ENCODE results near the gene TAX1BP1. TPM values are rescaled to one million over a fixed set of nuclear protein-coding genes. Genes with fewer than 3 reads are reported as not detected.

The TAX1BP1 gene
- total RNA-seq, 3 donors from 2014 or later = 105 to 156 (median 110) TPM

- Histone ChIP-seq H3K27me3 (no peaks in the 10 kb centered on the region), H3K4me3 (no peak overlapping the region), H3K4me1 (no peaks in the 10 kb centered on the region), H3K9me3 (no peaks in the 10 kb centered on the region), H3K27ac (no peak overlapping the region), H3K36me3 (no peaks in the 10 kb centered on the region)
- TF ChIP-seq POLR2AphosphoS5 (IDR thresholded peaks at IDR 0.05) = no peak
- TF ChIP-seq POLR2A (IDR thresholded peaks at IDR 0.05) = no peak
- no peak for TF ChIP-seq CTCF (IDR thresholded peaks at IDR 0.05)
- DNase-seq (ENCODE audit: low spot score in 2 of 2) = no peak
- intact Hi-C loops (cut with DNase I; ENCODE audit: low total_unique reads) = no loop called here
These were observed 68.7 kb downstream of the TAX1BP1 start for GRCh38 chr7:27808626-27809025.

DNA sequence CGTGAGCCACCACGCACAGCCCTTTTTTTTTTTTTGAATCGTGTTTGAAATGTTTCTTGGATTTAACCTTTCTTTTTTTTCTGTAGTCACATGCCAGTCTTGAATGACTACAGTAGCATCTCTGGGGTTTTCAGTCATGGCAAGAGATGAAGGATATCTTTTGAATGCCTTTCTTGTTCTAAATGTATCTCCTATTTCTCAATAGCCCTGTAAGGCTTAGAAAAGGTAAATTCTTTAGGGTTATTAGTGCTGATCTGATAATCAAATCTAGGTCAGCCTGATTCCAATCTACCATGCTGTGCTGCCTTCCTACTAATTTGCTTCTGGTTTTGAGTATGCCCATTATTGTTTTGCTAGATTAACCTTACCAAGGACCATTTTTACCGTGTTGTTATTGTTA lies 70.2 kb downstream of the TAX1BP1 start:
- TF ChIP-seq POLR2AphosphoS5 (IDR thresholded peaks at IDR 0.05) (no peak), CTCF (IDR thresholded peaks at IDR 0.05) (no peak), POLR2A (IDR thresholded peaks at IDR 0.05) (no peak)
- H3K27me3 ChIP-seq = no peaks in the 10 kb centered on the region
- no peaks in the 10 kb centered on the region for H3K36me3 ChIP-seq
- H3K4me1 ChIP-seq = no peaks in the 10 kb centered on the region
- H3K4me3 ChIP-seq = no peak overlapping the region
- H3K27ac ChIP-seq = no peak overlapping the region
- intact Hi-C loops (cut with DNase I; ENCODE audit: low total_unique reads) = no loop called here
- no peak for DNase-seq (ENCODE audit: low spot score in 2 of 2)
- no peaks in the 10 kb centered on the region for H3K9me3 ChIP-seq

- intact Hi-C loops (cut with DNase I; ENCODE audit: low total_unique reads) = no loop called here
- no peak for TF ChIP-seq POLR2A (IDR thresholded peaks at IDR 0.05)
- TF ChIP-seq POLR2AphosphoS5 (IDR thresholded peaks at IDR 0.05) = no peak
- TF ChIP-seq CTCF (IDR thresholded peaks at IDR 0.05) = no peak
- Histone ChIP-seq H3K27ac (no peak overlapping the region), H3K9me3 (no peaks in the 10 kb centered on the region), H3K4me3 (no peak overlapping the region), H3K27me3 (no peaks in the 10 kb centered on the region), H3K4me1 (no peaks in the 10 kb centered on the region), H3K36me3 (peaks cover 9% of the 10 kb centered on the region)
- no peak for DNase-seq (ENCODE audit: low spot score in 2 of 2)
These were observed 72.7 kb downstream of the TAX1BP1 start for GRCh38 chr7:27812706-27813105.

GRCh38 chr7:27822245-27822644 lies 82.3 kb downstream of the TAX1BP1 start:
- Histone ChIP-seq H3K4me1 (no peaks in the 10 kb centered on the region), H3K27me3 (no peaks in the 10 kb centered on the region), H3K36me3 (no peaks in the 10 kb centered on the region), H3K9me3 (no peaks in the 10 kb centered on the region), H3K27ac (no peak overlapping the region), H3K4me3 (no peak overlapping the region)
- DNase-seq (ENCODE audit: low spot score in 2 of 2) = no peak
- TF ChIP-seq POLR2A (IDR thresholded peaks at IDR 0.05) = no peak
- no peak for TF ChIP-seq CTCF (IDR thresholded peaks at IDR 0.05)
- TF ChIP-seq POLR2AphosphoS5 (IDR thresholded peaks at IDR 0.05) = no peak
- intact Hi-C loops (cut with DNase I; ENCODE audit: low total_unique reads) = no loop called here

DNA sequence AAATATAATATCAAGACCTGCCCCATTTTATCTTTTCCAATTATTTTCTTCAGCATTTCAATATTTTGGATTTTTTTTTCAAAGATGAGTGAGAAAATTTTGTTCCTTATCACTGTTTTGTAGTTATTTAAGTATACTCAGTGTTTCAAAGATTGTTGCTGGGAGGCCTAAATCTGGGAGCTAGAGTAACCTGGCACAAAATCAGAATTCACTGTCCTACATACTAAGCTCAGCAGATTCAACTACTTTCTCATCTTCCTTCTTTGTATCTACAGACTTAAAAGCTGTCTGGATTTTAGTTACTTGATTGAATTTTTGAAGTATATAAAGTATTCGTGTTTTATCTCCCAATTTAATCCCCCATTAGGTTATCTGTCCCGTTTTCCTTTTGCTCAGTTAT lies 85.9 kb downstream of the TAX1BP1 start:
- H3K27me3 ChIP-seq = no peaks in the 10 kb centered on the region
- no peak for TF ChIP-seq POLR2A (IDR thresholded peaks at IDR 0.05)
- TF ChIP-seq CTCF (IDR thresholded peaks at IDR 0.05) = no peak
- TF ChIP-seq POLR2AphosphoS5 (IDR thresholded peaks at IDR 0.05) = no peak
- no peaks in the 10 kb centered on the region for H3K4me1 ChIP-seq
- H3K27ac ChIP-seq = no peak overlapping the region
- H3K9me3 ChIP-seq = no peaks in the 10 kb centered on the region
- intact Hi-C loops (cut with DNase I; ENCODE audit: low total_unique reads) = no loop called here
- DNase-seq (ENCODE audit: low spot score in 2 of 2) = no peak
- H3K4me3 ChIP-seq = no peak overlapping the region
- H3K36me3 ChIP-seq = no peaks in the 10 kb centered on the region

Measured in breast epithelium (tissue), 4 donors.